A673 (cell line): Measurements from ENCODE around the gene TTC39B. TPM values are rescaled to one million over a fixed set of nuclear protein-coding genes. Genes with fewer than 3 reads are reported as not detected.

Experiments
- BruUV-seq: library from RNA; stranded (reverse); fragments of 400-500 nt; replicated peaks from 2 replicates; lab custom pipeline; 2021; lab: Mats Ljungman, UMichigan
- CTCF ChIA-PET: fragments of 300-600 bp; sonication (Branson Sonifier 250); formaldehyde crosslinking; loops from one replicate; lab custom pipeline; 2022; ENCODE audit warnings: antibody characterized with exemption; lab: Charles Lee
- POLR2A ChIA-PET: fragments of 300-600 bp; sonication (Branson Sonifier 250); formaldehyde crosslinking; loops from one replicate; lab custom pipeline; 2022; ENCODE audit warnings: antibody characterized with exemption; ENCODE audit not compliant: low non-redundant PET; lab: Charles Lee
- DNase-seq: peaks from one replicate; pipeline ENCODE4 v3.0.0-alpha.2; 2015; ENCODE audit warnings: low spot score
- H3K27ac ChIP-seq: fragments of 200-600 bp; sonication (generic); 2 replicates; pipeline ENCODE4 v1.5.1; 2016; ENCODE audit warnings: mixed run types, low read depth, mild to moderate bottlenecking, mixed read lengths, antibody characterized with exemption, low read length; ENCODE audit not compliant: poor library complexity, severe bottlenecking
- H3K27me3 ChIP-seq: fragments of 200-600 bp; sonication (generic); replicated peaks from 2 replicates; pipeline ENCODE4 v1.6.1; 2017; ENCODE audit warnings: mixed run types, low read depth, mild to moderate bottlenecking, mixed read lengths, antibody characterized with exemption, low read length; ENCODE audit not compliant: insufficient read depth, poor library complexity
- H3K36me3 ChIP-seq: fragments of 200-600 bp; sonication (generic); 2 replicates; pipeline ENCODE4 v1.6.1; 2016; ENCODE audit warnings: mixed run types, mild to moderate bottlenecking, mixed read lengths, antibody characterized with exemption, low read length; ENCODE audit not compliant: insufficient read depth, poor library complexity, severe bottlenecking
- H3K4me1 ChIP-seq: fragments of 200-600 bp; sonication (generic); 2 replicates; pipeline ENCODE4 v1.6.1; 2017; ENCODE audit warnings: mixed run types, mild to moderate bottlenecking, mixed read lengths, antibody characterized with exemption, low read length; ENCODE audit not compliant: insufficient read depth, poor library complexity, severe bottlenecking
- H3K4me3 ChIP-seq: fragments of 200-600 bp; sonication (generic); 2 replicates; pipeline ENCODE4 v1.5.1; 2016; ENCODE audit warnings: low read depth, mixed run types, mild to moderate bottlenecking, mixed read lengths, low read length; ENCODE audit not compliant: poor library complexity, severe bottlenecking
- H3K9me3 ChIP-seq: fragments of 200-600 bp; sonication (generic); 2 replicates; pipeline ENCODE4 v1.6.1; 2016; ENCODE audit warnings: mixed run types, low read depth, mild to moderate bottlenecking, mixed read lengths, antibody characterized with exemption, low read length; ENCODE audit not compliant: poor library complexity, severe bottlenecking
- CTCF ChIP-seq: fragments of 300-800, 200-600 bp; sonication (generic); conservative IDR thresholded peaks from 2 replicates; pipeline ENCODE4 v1.5.1; 2017; ENCODE audit warnings: low read depth, mild to moderate bottlenecking, antibody characterized with exemption, low read length, moderate library complexity, mixed read lengths
- EZH2 ChIP-seq: fragments of 200-600 bp; sonication (generic); IDR thresholded peaks from 2 replicates; pipeline ENCODE4 v1.6.1; 2017; ENCODE audit warnings: borderline replicate concordance, low read depth, mild to moderate bottlenecking, mixed read lengths, antibody characterized with exemption, low read length; ENCODE audit not compliant: poor library complexity, severe bottlenecking
- intact Hi-C: fragments of 100-400 bp; cut with micrococcal nuclease; formaldehyde crosslinking; loops from one replicate; pipeline ENCODE4 v1.10.0; 2022; ENCODE audit not compliant: unreplicated experiment
- total RNA-seq: library from RNA; stranded (reverse); gene quantifications from 2 replicates; pipeline ENCODE4 v1.2.3, GENCODE V29; 2021

TTC39B gene
- total RNA-seq, 1 experiment from 2014 or later, result 0.52 TPM

GRCh38 chr9:15155826-15156225 lies 151.2 kb downstream of the TTC39B start:
- no peaks in the 10 kb centered on the region for H3K27me3 ChIP-seq
- no peak for TF ChIP-seq CTCF
- no peak for TF ChIP-seq EZH2
- BruUV-seq, result no TSS peak
- peak; percentile 27 for DNase-seq
- H3K36me3 ChIP-seq, result no peaks in the 10 kb centered on the region
- intact Hi-C loops, result no loop called here
- H3K27ac ChIP-seq, result peak overlapping the region; percentile 51
- no peak overlapping the region for H3K4me3 ChIP-seq
- POLR2A ChIA-PET, result no interaction called here
- CTCF ChIA-PET, result no interaction called here
- H3K4me1 ChIP-seq, result peaks cover 19% of the 10 kb centered on the region
- no peaks in the 10 kb centered on the region for H3K9me3 ChIP-seq

GRCh38 chr9:15155323-15155722 lies 151.7 kb downstream of the TTC39B start:
- no TSS peak for BruUV-seq
- no peaks in the 10 kb centered on the region for H3K36me3 ChIP-seq
- H3K27me3 ChIP-seq, result no peaks in the 10 kb centered on the region
- intact Hi-C loops, result no loop called here
- H3K27ac ChIP-seq, result peak overlapping the region; percentile 51
- TF ChIP-seq CTCF (no peak), EZH2 (no peak)
- no peaks in the 10 kb centered on the region for H3K9me3 ChIP-seq
- ChIA-PET CTCF (no interaction called here), POLR2A (no interaction called here)
- no peak overlapping the region for H3K4me3 ChIP-seq
- H3K4me1 ChIP-seq, result peaks cover 19% of the 10 kb centered on the region
- no peak for DNase-seq

GRCh38 chr9:15154677-15155076 lies 152.3 kb downstream of the TTC39B start:
- Histone ChIP-seq H3K4me3 (no peak overlapping the region), H3K9me3 (no peaks in the 10 kb centered on the region), H3K27me3 (no peaks in the 10 kb centered on the region), H3K36me3 (no peaks in the 10 kb centered on the region), H3K4me1 (peaks cover 19% of the 10 kb centered on the region), H3K27ac (no peak overlapping the region)
- intact Hi-C loops, result no loop called here
- CTCF ChIA-PET, result no interaction called here
- TF ChIP-seq EZH2 (no peak), CTCF (no peak)
- POLR2A ChIA-PET, result no interaction called here
- no peak for DNase-seq
- BruUV-seq, result no TSS peak
